GM12878 (cell line): ENCODE measurements around the gene POC1B. TPM values are rescaled to one million over a fixed set of nuclear protein-coding genes. Genes with fewer than 3 reads are reported as not detected.

Experiments
- ATAC-seq: fragments of 200-7000 bp; cut with Tn5 transposase; 3 replicates; pipeline ENCODE4 v1.9.1; 2020; ENCODE audit warnings: mild to moderate bottlenecking, moderate library complexity
- BruUV-seq: library from RNA; stranded (reverse); fragments of 400-500 nt; replicated peaks from 2 replicates; lab custom pipeline; 2021; lab: Mats Ljungman, UMichigan
- CTCF ChIA-PET: fragments of 300-600 bp; sonication (Branson Sonifier 250); formaldehyde crosslinking; extraction: SDS; loops from one replicate; lab custom pipeline; 2021; ENCODE audit warnings: inconsistent platforms; lab: Yijun Ruan, JAX
- POLR2A ChIA-PET: fragments of 350-600 bp; formaldehyde crosslinking; extraction: SDS; loops from one replicate; lab custom pipeline; 2021; ENCODE audit warnings: inconsistent platforms; lab: Charles Lee
- RAD21 ChIA-PET: fragments of 300-600 bp; sonication (Branson Sonifier 250); formaldehyde crosslinking; loops from one replicate; lab custom pipeline; 2023; ENCODE audit warnings: antibody characterized with exemption; ENCODE audit not compliant: unreplicated experiment; lab: Charles Lee
- SMC1A ChIA-PET: fragments of 300-600 bp; sonication (Branson Sonifier 250); formaldehyde crosslinking; loops from one replicate; lab custom pipeline; 2023; ENCODE audit not compliant: unreplicated experiment, uncharacterized antibody; lab: Charles Lee
- DNase-seq: peaks from one replicate; pipeline ENCODE4 v3.0.0-alpha.2; 2011; ENCODE audit warnings: low read depth, low spot score
- FAIRE-seq: peaks from 3 replicates; lab custom pipeline; 2011; peaks lifted over from hg19 to GRCh38; lab: Jason Lieb, UNC
- H2AFZ ChIP-seq: 2 replicates; pipeline ENCODE4 v1.6.0; 2011; ENCODE audit warnings: low read depth, low read length, control low read depth; ENCODE audit not compliant: control insufficient read depth
- H3K27ac ChIP-seq: 2 replicates; pipeline ENCODE4 v1.5.1; 2011; ENCODE audit warnings: control low read depth; ENCODE audit not compliant: control insufficient read depth, insufficient read depth
- H3K27me3 ChIP-seq, 2 experiments: replicated peaks in 1 of 2; 2 replicates each; pipeline versions ENCODE4 v1.6.0 to v1.6.1; 2011; ENCODE audit warnings: low read length in 1 of 2; ENCODE audit not compliant: control insufficient read depth in 2 of 2, insufficient read depth in 2 of 2
- H3K36me3 ChIP-seq, 2 experiments: 2 replicates each; pipeline ENCODE4 v1.5.1; 2011; ENCODE audit warnings: low read length in 1 of 2; ENCODE audit not compliant: control insufficient read depth in 2 of 2, insufficient read depth in 2 of 2
- H3K4me1 ChIP-seq: 2 replicates; pipeline ENCODE4 v1.6.1; 2011; ENCODE audit warnings: mild to moderate bottlenecking, low read length, moderate library complexity, mixed read lengths; ENCODE audit not compliant: control insufficient read depth, insufficient read depth
- H3K4me2 ChIP-seq: 2 replicates; pipeline ENCODE4 v1.6.0; 2011; ENCODE audit warnings: control low read depth; ENCODE audit not compliant: control insufficient read depth, insufficient read depth
- H3K4me3 ChIP-seq: fragments of 200-600 bp; sonication (generic); 2 replicates; pipeline ENCODE4 v1.5.1; 2016
- H3K79me2 ChIP-seq: 2 replicates; pipeline ENCODE4 v1.6.0; 2011; ENCODE audit warnings: low read length; ENCODE audit not compliant: control insufficient read depth, insufficient read depth
- H3K9ac ChIP-seq: 2 replicates; pipeline ENCODE4 v1.8.0; 2011; ENCODE audit warnings: low read length, control low read depth, mixed read lengths; ENCODE audit not compliant: control insufficient read depth, insufficient read depth
- H3K9me3 ChIP-seq: replicated peaks from 3 replicates; pipeline ENCODE4 v1.5.1; 2011; ENCODE audit warnings: mild to moderate bottlenecking, low read length; ENCODE audit not compliant: control insufficient read depth, insufficient read depth
- H4K20me1 ChIP-seq: 2 replicates; pipeline ENCODE4 v1.6.0; 2011; ENCODE audit not compliant: control insufficient read depth, insufficient read depth
- CHD2 ChIP-seq: IDR thresholded peaks from 2 replicates; pipeline ENCODE4 v1.6.1; 2011; ENCODE audit warnings: low read depth, low read length, improper control_type of control experiment, borderline replicate concordance
- EGR1 ChIP-seq, 2 experiments: IDR thresholded peaks; 1 replicate in 1 of 2; 2 replicates in 1 of 2; pipeline ENCODE4 v1.6.1; 2011 to 2012; ENCODE audit warnings: low read depth in 2 of 2, low read length in 2 of 2, borderline replicate concordance in 1 of 2, mild to moderate bottlenecking in 1 of 2, moderate library complexity in 1 of 2
- FOXK2 ChIP-seq: fragments of 450-650 bp; IDR thresholded peaks from 2 replicates; pipeline ENCODE4 v1.6.1; 2017; ENCODE audit warnings: mild to moderate bottlenecking, moderate library complexity
- SMC3 ChIP-seq: IDR thresholded peaks from 2 replicates; pipeline ENCODE4 v1.6.1; 2011; ENCODE audit warnings: low read length, improper control_type of control experiment, borderline replicate concordance
- ZBTB33 ChIP-seq: fragments of 450-650 bp; IDR thresholded peaks from 2 replicates; pipeline ENCODE4 v1.6.1; 2017; ENCODE audit warnings: mild to moderate bottlenecking
- WGBS: methylation state at CpG from one replicate; pipeline ENCODE4 v1.1.6; 2016; ENCODE audit warnings: low lambda C conversion rate; ENCODE audit not compliant: insufficient replicate concordance, insufficient coverage; ENCODE audit errors: missing lambda C conversion rate; 5-methylcytosine and 5-hydroxymethylcytosine counted together
- in situ Hi-C: fragments of 300-500 bp; cut with MboI; formaldehyde crosslinking; loops from 9 replicates; pipeline ENCODE4 v1.14.3; 2018; ENCODE audit warnings: mixed read lengths
- intact Hi-C: fragments of 100-400 bp; cut with micrococcal nuclease; formaldehyde crosslinking; loops from one replicate; pipeline ENCODE4 v1.14.2; 2022; ENCODE audit not compliant: unreplicated experiment
- polyA plus RNA-seq, 11 experiments: library from polyadenylated mRNA; depleted of rRNA in 4 of 11; unstranded in 6 of 11; stranded (reverse) in 5 of 11; fragments of >200 nt; fragmentation: Nextera tagmentation in 4 of 11; fragmentation: Illumina TruSeq in 1 of 11; extraction: Ambion mirVana in 4 of 11; extraction: Trizol in 1 of 11; gene quantifications; 1 replicate in 1 of 11; 2 replicates in 10 of 11; pipeline versions ENCODE4 v1.2.1 to v1.2.3, GENCODE V29; 2011 to 2016; ENCODE audit warnings: inconsistent platforms in 2 of 11, missing spikeins in 2 of 11, low read depth in 1 of 11
- total RNA-seq, 4 experiments: library from RNA; depleted of rRNA in 3 of 4; stranded (reverse); fragments of >200 nt in 3 of 4; fragmentation: Illumina TruSeq in 1 of 4; extraction: Trizol in 1 of 4; gene quantifications; 2 replicates each; pipeline versions ENCODE4 v1.2.1 to v1.2.3, GENCODE V29; 2013 to 2021
- TF ChIP-seq, protein P1 (sequence below): IDR thresholded peaks from 2 replicates; pipeline ENCODE4 v1.6.1; 2012; ENCODE audit warnings: mild to moderate bottlenecking, low read depth, low read length

Gene POC1B
- total and polyA plus RNA-seq, 10 of the 15 experiments (the other 5 are each of a cell fraction or from before 2014, with no cell fraction given), result 4.4 to 17.8 (median 11.3) TPM

- peaks cover 3% of the 10 kb centered on the region; the same call in 1 of the 2 replicates for H3K4me1 ChIP-seq
- no peak overlapping the region for H2AFZ ChIP-seq
- no peak overlapping the region for H3K27ac ChIP-seq
- H3K9ac ChIP-seq, result no peak overlapping the region
- no peak for DNase-seq
- H3K9me3 ChIP-seq, result no peaks in the 10 kb centered on the region
- TF ChIP-seq SMC3, result no peak
- TF ChIP-seq, all 136 proteins: peak for 0
- RAD21 ChIA-PET, result no interaction called here
- H3K79me2 ChIP-seq, result no peaks in the 10 kb centered on the region
- no peaks in the 10 kb centered on the region for H3K27me3 ChIP-seq
- H3K4me2 ChIP-seq, result no peak overlapping the region
- BruUV-seq, result no TSS peak
- FAIRE-seq (no peak), ATAC-seq (no peak)
- intact Hi-C loops, result no loop called here
- in situ Hi-C loops, result no loop called here
- no peak overlapping the region for H3K4me3 ChIP-seq
- CTCF ChIA-PET, result no interaction called here
- WGBS, result 70% methylated on average over 1 of the region's 1 CpG
- POLR2A ChIA-PET, result no interaction called here
- no peaks in the 10 kb centered on the region for H4K20me1 ChIP-seq
- SMC1A ChIA-PET, result no interaction called here
- H3K36me3 ChIP-seq, result no peaks in the 10 kb centered on the region
Observed at GRCh38 chr12:89490922-89491321, 34.9 kb downstream of the POC1B start.

DNA sequence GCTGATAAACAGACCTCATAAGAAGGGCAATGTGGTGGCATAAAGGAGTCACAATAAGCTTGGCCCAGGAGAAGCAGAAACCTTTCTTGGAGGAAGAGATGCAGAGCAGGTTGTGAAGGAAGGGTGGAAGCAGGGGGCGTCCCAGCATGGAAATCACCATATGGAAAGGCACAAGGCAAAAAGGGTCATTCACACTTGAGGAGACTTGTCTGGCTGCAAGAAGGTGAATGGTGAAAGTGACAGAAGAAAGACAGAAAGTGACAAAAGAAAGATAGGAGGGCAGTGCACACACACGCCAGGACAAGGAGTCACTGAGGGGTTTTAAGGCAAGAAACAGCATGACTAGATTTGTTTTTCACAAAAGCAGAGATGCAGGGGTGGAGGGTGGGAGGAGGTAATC lies 39.6 kb downstream of the POC1B start:
- ChIA-PET CTCF (no interaction called here), RAD21 (no interaction called here), SMC1A (no interaction called here), POLR2A (no interaction called here)
- H3K4me3 ChIP-seq, result no peak overlapping the region
- no peaks in the 10 kb centered on the region for H3K79me2 ChIP-seq
- no peak overlapping the region for H2AFZ ChIP-seq
- BruUV-seq, result no TSS peak
- no peak overlapping the region for H3K27ac ChIP-seq
- H4K20me1 ChIP-seq, result no peaks in the 10 kb centered on the region
- ATAC-seq (no peak), FAIRE-seq (no peak), DNase-seq (no peak)
- no peaks in the 10 kb centered on the region for H3K9me3 ChIP-seq
- no peaks in the 10 kb centered on the region for H3K36me3 ChIP-seq
- H3K4me1 ChIP-seq, result no peaks in the 10 kb centered on the region
- intact Hi-C loops (no loop called here), in situ Hi-C loops (no loop called here)
- H3K4me2 ChIP-seq, result no peak overlapping the region
- TF ChIP-seq EGR1 (IDR thresholded peaks at IDR 0.05; ENCODE audit: borderline replicate concordance in 1 of 2, low read depth in 2 of 2, low read length in 2 of 2) (no peak), CHD2 (no peak), FOXK2 (no peak), ZBTB33 (no peak)
- TF ChIP-seq, protein P1, sequence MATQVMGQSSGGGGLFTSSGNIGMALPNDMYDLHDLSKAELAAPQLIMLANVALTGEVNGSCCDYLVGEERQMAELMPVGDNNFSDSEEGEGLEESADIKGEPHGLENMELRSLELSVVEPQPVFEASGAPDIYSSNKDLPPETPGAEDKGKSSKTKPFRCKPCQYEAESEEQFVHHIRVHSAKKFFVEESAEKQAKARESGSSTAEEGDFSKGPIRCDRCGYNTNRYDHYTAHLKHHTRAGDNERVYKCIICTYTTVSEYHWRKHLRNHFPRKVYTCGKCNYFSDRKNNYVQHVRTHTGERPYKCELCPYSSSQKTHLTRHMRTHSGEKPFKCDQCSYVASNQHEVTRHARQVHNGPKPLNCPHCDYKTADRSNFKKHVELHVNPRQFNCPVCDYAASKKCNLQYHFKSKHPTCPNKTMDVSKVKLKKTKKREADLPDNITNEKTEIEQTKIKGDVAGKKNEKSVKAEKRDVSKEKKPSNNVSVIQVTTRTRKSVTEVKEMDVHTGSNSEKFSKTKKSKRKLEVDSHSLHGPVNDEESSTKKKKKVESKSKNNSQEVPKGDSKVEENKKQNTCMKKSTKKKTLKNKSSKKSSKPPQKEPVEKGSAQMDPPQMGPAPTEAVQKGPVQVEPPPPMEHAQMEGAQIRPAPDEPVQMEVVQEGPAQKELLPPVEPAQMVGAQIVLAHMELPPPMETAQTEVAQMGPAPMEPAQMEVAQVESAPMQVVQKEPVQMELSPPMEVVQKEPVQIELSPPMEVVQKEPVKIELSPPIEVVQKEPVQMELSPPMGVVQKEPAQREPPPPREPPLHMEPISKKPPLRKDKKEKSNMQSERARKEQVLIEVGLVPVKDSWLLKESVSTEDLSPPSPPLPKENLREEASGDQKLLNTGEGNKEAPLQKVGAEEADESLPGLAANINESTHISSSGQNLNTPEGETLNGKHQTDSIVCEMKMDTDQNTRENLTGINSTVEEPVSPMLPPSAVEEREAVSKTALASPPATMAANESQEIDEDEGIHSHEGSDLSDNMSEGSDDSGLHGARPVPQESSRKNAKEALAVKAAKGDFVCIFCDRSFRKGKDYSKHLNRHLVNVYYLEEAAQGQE, result no peak
- no peaks in the 10 kb centered on the region for H3K27me3 ChIP-seq
- H3K9ac ChIP-seq, result no peak overlapping the region
- WGBS, result 100% methylated on average over 2 of the region's 2 CpGs
